Measurements from ENCODE around the gene MUC2.

MUC2 gene

GRCh38 chr11:1092145-1092670, 17.5 kb downstream of the MUC2 start:
- no peaks in the 10 kb centered on the region for H3K27me3 ChIP-seq (ENCODE audit: control insufficient read depth, insufficient read depth, low read length)
- no peaks in the 10 kb centered on the region for H3K4me1 ChIP-seq (ENCODE audit: control insufficient read depth, insufficient read depth, low read length)
- peaks cover 24% of the 10 kb centered on the region for H3K9me3 ChIP-seq (ENCODE audit: control insufficient read depth, insufficient read depth, low read depth, low read length)
- H3K4me3 ChIP-seq (ENCODE audit: low read depth, low read length): no peak overlapping the region
- no peaks in the 10 kb centered on the region for H3K36me3 ChIP-seq (ENCODE audit: control insufficient read depth, insufficient read depth, low read length)
- no peak overlapping the region for H3K9ac ChIP-seq (ENCODE audit: low read length)
- no peak overlapping the region for H3K27ac ChIP-seq (ENCODE audit: low read depth, low read length)

GRCh38 chr11:1092919-1093318, 18.2 kb downstream of the MUC2 start:
- Histone ChIP-seq H3K27ac (ENCODE audit: low read depth, low read length) (no peak overlapping the region), H3K36me3 (ENCODE audit: control insufficient read depth, insufficient read depth, low read length) (no peaks in the 10 kb centered on the region), H3K4me1 (ENCODE audit: control insufficient read depth, insufficient read depth, low read length) (no peaks in the 10 kb centered on the region), H3K9me3 (ENCODE audit: control insufficient read depth, insufficient read depth, low read depth, low read length) (peaks cover 24% of the 10 kb centered on the region), H3K9ac (ENCODE audit: low read length) (no peak overlapping the region), H3K4me3 (ENCODE audit: low read depth, low read length) (no peak overlapping the region), H3K27me3 (ENCODE audit: control insufficient read depth, insufficient read depth, low read length) (no peaks in the 10 kb centered on the region)

GRCh38 chr11:1099519-1100355, 25.1 kb downstream of the MUC2 start:
- Histone ChIP-seq H3K4me3 (ENCODE audit: low read depth, low read length) (no peak overlapping the region), H3K27me3 (ENCODE audit: control insufficient read depth, insufficient read depth, low read length) (no peaks in the 10 kb centered on the region), H3K4me1 (ENCODE audit: control insufficient read depth, insufficient read depth, low read length) (no peaks in the 10 kb centered on the region), H3K9me3 (ENCODE audit: control insufficient read depth, insufficient read depth, low read depth, low read length) (peaks cover 19% of the 10 kb centered on the region), H3K9ac (ENCODE audit: low read length) (no peak overlapping the region), H3K36me3 (ENCODE audit: control insufficient read depth, insufficient read depth, low read length) (no peaks in the 10 kb centered on the region), H3K27ac (ENCODE audit: low read depth, low read length) (no peak overlapping the region)

GRCh38 chr11:1100417-1101245, 26.0 kb downstream of the MUC2 start:
- Histone ChIP-seq H3K36me3 (ENCODE audit: control insufficient read depth, insufficient read depth, low read length) (no peaks in the 10 kb centered on the region), H3K4me1 (ENCODE audit: control insufficient read depth, insufficient read depth, low read length) (no peaks in the 10 kb centered on the region), H3K27ac (ENCODE audit: low read depth, low read length) (no peak overlapping the region), H3K4me3 (ENCODE audit: low read depth, low read length) (no peak overlapping the region), H3K27me3 (ENCODE audit: control insufficient read depth, insufficient read depth, low read length) (no peaks in the 10 kb centered on the region), H3K9me3 (ENCODE audit: control insufficient read depth, insufficient read depth, low read depth, low read length) (peaks cover 14% of the 10 kb centered on the region), H3K9ac (ENCODE audit: low read length) (no peak overlapping the region)

DNA sequence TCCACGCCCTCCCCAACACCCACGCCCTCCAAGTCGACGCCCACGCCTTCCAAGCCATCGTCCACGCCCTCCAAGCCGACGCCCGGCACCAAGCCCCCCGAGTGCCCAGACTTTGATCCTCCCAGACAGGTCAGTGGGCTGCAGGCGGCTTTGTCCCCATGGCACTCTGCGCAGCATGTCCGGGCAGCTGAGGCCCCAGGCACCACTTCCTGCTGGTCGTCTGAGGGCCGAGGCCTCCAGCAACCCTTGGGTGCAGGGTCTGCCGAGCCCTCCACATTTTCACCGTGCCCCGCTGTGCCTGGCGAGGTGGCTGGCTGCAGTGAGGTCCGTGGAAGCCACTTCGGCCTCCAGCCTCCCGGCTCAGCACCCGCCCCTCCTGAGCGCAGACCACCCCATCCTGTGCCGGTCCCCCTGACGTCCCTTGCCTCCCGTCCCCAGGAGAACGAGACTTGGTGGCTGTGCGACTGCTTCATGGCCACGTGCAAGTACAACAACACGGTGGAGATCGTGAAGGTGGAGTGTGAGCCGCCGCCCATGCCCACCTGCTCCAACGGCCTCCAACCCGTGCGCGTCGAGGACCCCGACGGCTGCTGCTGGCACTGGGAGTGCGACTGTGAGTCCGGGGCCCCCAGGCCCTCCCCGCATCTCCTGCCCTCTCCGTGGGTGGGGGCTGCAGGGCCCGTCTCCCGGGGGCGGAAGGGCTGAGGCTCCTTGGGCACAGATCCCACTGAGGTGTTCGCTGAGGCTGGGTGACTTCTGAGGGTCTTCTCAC, 26.8 kb downstream of the MUC2 start:
- Histone ChIP-seq H3K27me3 (ENCODE audit: control insufficient read depth, insufficient read depth, low read length) (no peaks in the 10 kb centered on the region), H3K36me3 (ENCODE audit: control insufficient read depth, insufficient read depth, low read length) (no peaks in the 10 kb centered on the region), H3K9me3 (ENCODE audit: control insufficient read depth, insufficient read depth, low read depth, low read length) (peaks cover 6% of the 10 kb centered on the region), H3K4me3 (ENCODE audit: low read depth, low read length) (no peak overlapping the region), H3K4me1 (ENCODE audit: control insufficient read depth, insufficient read depth, low read length) (no peaks in the 10 kb centered on the region), H3K27ac (ENCODE audit: low read depth, low read length) (no peak overlapping the region), H3K9ac (ENCODE audit: low read length) (no peak overlapping the region)

- H3K27me3 ChIP-seq (ENCODE audit: control insufficient read depth, insufficient read depth, low read length): no peaks in the 10 kb centered on the region
- no peak overlapping the region for H3K27ac ChIP-seq (ENCODE audit: low read depth, low read length)
- H3K9me3 ChIP-seq (ENCODE audit: control insufficient read depth, insufficient read depth, low read depth, low read length): peaks cover 6% of the 10 kb centered on the region
- no peak overlapping the region for H3K4me3 ChIP-seq (ENCODE audit: low read depth, low read length)
- no peak overlapping the region for H3K9ac ChIP-seq (ENCODE audit: low read length)
- no peaks in the 10 kb centered on the region for H3K36me3 ChIP-seq (ENCODE audit: control insufficient read depth, insufficient read depth, low read length)
- H3K4me1 ChIP-seq (ENCODE audit: control insufficient read depth, insufficient read depth, low read length): no peaks in the 10 kb centered on the region
Measured at GRCh38 chr11:1102221-1102971, 27.7 kb downstream of the MUC2 start.

- H3K9me3 ChIP-seq (ENCODE audit: control insufficient read depth, insufficient read depth, low read depth, low read length): peaks cover 6% of the 10 kb centered on the region
- no peak overlapping the region for H3K27ac ChIP-seq (ENCODE audit: low read depth, low read length)
- no peaks in the 10 kb centered on the region for H3K36me3 ChIP-seq (ENCODE audit: control insufficient read depth, insufficient read depth, low read length)
- H3K27me3 ChIP-seq (ENCODE audit: control insufficient read depth, insufficient read depth, low read length): no peaks in the 10 kb centered on the region
- H3K4me3 ChIP-seq (ENCODE audit: low read depth, low read length): no peak overlapping the region
- no peak overlapping the region for H3K9ac ChIP-seq (ENCODE audit: low read length)
- no peaks in the 10 kb centered on the region for H3K4me1 ChIP-seq (ENCODE audit: control insufficient read depth, insufficient read depth, low read length)
Measured at GRCh38 chr11:1102996-1103395, 28.3 kb downstream of the MUC2 start.

DNA sequence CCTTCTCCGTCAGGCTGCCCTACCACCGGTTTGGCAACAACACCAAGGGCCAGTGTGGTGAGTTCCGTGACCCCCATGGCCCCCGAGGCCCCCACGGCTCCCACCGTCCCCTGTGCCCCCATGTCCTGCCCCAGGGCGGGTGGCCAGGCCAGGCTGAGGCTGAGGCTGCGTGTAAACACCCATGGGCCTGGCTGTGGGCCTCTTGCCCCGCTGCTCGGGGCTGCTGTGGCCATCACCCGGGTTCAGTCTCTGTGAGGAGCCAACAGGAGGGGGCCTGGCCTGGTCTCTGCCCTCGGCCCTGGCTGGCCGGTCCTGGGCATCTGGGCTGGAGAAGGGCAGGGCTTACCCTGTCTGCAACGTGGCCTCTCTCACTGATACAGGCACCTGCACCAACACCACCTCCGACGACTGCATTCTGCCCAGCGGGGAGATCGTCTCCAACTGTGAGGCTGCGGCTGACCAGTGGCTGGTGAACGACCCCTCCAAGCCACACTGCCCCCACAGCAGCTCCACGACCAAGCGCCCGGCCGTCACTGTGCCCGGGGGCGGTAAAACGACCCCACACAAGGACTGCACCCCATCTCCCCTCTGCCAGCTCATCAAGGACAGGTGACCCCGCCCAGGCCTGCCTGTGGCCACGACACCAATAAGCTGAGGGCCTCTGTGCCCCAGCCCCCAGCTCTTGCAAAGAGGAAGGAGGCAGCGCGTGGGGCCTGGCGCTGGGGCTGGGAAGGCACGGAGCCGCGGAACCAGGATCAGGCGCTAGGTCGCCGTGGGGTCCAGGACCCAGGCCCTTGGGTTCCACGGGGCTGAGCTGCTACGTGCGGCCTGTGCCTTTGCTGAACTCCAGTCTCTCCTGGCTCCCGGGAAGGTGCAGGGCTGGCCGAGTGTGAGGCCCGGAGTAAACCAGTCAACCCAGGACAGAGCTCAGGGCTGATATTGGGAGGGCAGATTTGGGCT, 29.0 kb downstream of the MUC2 start:
- Histone ChIP-seq H3K9ac (ENCODE audit: low read length) (no peak overlapping the region), H3K4me3 (ENCODE audit: low read depth, low read length) (no peak overlapping the region), H3K4me1 (ENCODE audit: control insufficient read depth, insufficient read depth, low read length) (no peaks in the 10 kb centered on the region), H3K36me3 (ENCODE audit: control insufficient read depth, insufficient read depth, low read length) (no peaks in the 10 kb centered on the region), H3K9me3 (ENCODE audit: control insufficient read depth, insufficient read depth, low read depth, low read length) (peaks cover 6% of the 10 kb centered on the region), H3K27ac (ENCODE audit: low read depth, low read length) (no peak overlapping the region), H3K27me3 (ENCODE audit: control insufficient read depth, insufficient read depth, low read length) (no peaks in the 10 kb centered on the region)

DNA sequence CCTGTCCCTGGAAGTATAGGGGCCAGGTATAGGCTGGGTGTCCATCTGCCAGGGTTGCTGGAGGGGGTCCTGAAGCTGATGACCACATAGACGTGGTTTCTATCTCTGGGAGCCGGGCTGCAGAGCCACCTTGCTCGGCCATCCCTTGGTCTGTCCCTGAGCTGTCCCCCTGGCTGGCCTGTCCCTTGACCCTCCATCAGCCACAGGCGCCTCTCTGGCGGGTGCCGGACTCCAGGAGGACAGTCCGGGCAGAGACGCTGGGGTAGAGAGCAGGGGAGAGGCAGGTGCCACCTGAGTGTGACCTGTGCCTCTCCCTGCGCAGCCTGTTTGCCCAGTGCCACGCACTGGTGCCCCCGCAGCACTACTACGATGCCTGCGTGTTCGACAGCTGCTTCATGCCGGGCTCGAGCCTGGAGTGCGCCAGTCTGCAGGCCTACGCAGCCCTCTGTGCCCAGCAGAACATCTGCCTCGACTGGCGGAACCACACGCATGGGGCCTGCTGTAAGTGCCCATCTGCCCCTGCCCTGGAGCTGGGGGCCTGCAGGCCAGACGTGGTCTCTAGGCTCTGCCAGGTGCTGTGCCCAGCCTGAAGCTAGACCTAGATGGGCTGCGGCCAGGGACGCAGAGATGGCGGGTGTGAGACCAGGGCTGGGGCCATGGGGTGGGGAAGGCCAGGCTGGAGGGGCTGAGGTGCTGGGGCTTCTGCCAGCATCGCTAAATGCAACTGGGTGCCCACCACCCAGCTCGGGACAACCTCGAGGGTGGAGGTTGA, 29.9 kb downstream of the MUC2 start:
- no peak overlapping the region for H3K27ac ChIP-seq (ENCODE audit: low read depth, low read length)
- H3K4me3 ChIP-seq (ENCODE audit: low read depth, low read length): no peak overlapping the region
- H3K9me3 ChIP-seq (ENCODE audit: control insufficient read depth, insufficient read depth, low read depth, low read length): no peaks in the 10 kb centered on the region; the same call in none of the 2 replicates
- no peak overlapping the region for H3K9ac ChIP-seq (ENCODE audit: low read length)
- no peaks in the 10 kb centered on the region for H3K4me1 ChIP-seq (ENCODE audit: control insufficient read depth, insufficient read depth, low read length)
- H3K36me3 ChIP-seq (ENCODE audit: control insufficient read depth, insufficient read depth, low read length): no peaks in the 10 kb centered on the region
- no peaks in the 10 kb centered on the region for H3K27me3 ChIP-seq (ENCODE audit: control insufficient read depth, insufficient read depth, low read length)
